ENCODE data around the gene TP53RK. TPM values are rescaled to one million over a fixed set of nuclear protein-coding genes. Genes with fewer than 3 reads are reported as not detected.

TP53RK gene
- total RNA-seq, 5 donors from 2014 or later (not counting 1 experiment from before 2014, with no cell fraction given) = 5.8 to 23.2 (median 21.9) TPM

DNA sequence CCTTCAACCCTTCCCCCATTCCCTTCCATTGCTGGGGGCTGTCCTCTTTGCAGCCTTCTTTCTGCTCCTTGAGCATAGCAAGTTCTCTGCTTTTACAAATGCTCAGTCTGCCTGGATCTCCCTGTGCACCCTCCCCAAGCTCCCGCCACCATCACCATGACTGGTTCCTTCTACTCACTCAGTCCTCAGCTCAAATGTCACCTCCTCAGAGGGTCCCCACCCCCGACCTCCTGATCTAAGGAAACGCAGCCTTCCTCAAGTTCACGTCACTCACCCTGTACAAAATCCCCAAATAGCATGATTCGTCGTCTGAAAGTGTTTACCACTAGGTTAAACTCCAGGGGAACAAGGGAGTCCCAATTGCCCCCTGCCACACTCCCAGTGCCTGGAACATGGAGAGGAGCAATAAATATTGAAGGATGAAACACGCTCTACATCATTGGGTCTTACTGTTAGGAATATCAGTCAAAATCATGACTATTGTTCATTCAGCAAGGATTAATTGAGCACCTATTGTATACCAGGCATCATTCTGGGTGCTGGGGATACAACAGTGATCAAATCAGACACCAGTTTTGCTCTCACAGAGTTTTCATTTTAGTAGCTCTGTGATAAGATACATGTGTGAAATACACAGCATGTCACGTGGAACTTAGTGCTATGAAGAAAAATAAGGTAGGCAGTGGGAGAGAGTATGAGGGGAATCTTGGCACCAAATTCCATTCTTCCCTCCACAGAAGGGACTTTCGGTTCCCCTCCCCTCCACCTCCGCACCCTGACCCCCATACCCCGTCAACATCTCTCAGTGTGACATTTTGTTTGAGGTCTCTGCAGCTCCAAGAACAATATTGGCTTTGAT is 15.6 kb downstream of the TP53RK start:
- Histone ChIP-seq H3K27ac (ENCODE audit: low read length) (no peak overlapping the region), H3K9me3 (no peaks in the 10 kb centered on the region), H3K4me3 (ENCODE audit: control insufficient read depth in 1 of 2, extremely low read depth in 1 of 2, low read length in 1 of 2) (no peak overlapping the region), H3K4me1 (ENCODE audit: control insufficient read depth in 1 of 2, extremely low read depth in 1 of 2, insufficient read depth in 2 of 2, low read length in 2 of 2) (no peaks in the 10 kb centered on the region), H3K36me3 (ENCODE audit: control insufficient read depth in 2 of 2, extremely low read depth in 1 of 2, insufficient read depth in 1 of 2, low read length in 1 of 2) (no peaks in the 10 kb centered on the region), H3K27me3 (replicated peaks in 1 of 2; ENCODE audit: control insufficient read depth in 2 of 2, extremely low read depth in 1 of 2, insufficient read depth in 2 of 2, low read length in 1 of 2) (no peaks in the 10 kb centered on the region)
- ChIA-PET CTCF (no interaction called here), POLR2A (no interaction called here)
- Mint-ChIP-seq H3K27me3 (no peaks in the 10 kb centered on the region), H3K4me1 (no peaks in the 10 kb centered on the region), H3K27ac (no peak overlapping the region), H3K36me3 (peaks cover 16% of the 10 kb centered on the region), H3K4me3 (no peak overlapping the region), H3K9me3 (peaks cover 3 to 12% (median 6%) of the 10 kb centered on the region in 3 donors)
- WGBS (ENCODE audit: insufficient coverage) = 65% methylated on average over 4 of the region's 11 CpGs
- no peak for ATAC-seq (replicated peaks in 1 of 4)
- DNase-seq = no peak

GRCh38 chr20:46672543-46673148 is 16.6 kb downstream of the TP53RK start:
- Mint-ChIP-seq H3K27me3 (no peaks in the 10 kb centered on the region), H3K4me1 (no peaks in the 10 kb centered on the region), H3K36me3 (peaks cover 22% of the 10 kb centered on the region), H3K9me3 (peaks cover 3 to 12% (median 6%) of the 10 kb centered on the region in 3 donors), H3K4me3 (no peak overlapping the region), H3K27ac (no peak overlapping the region)
- ATAC-seq (replicated peaks in 1 of 4) = no peak
- 100% methylated on average over 3 of the region's 5 CpGs for WGBS (ENCODE audit: insufficient coverage)
- no peaks in the 10 kb centered on the region for H3K4me1 ChIP-seq (ENCODE audit: control insufficient read depth in 1 of 2, extremely low read depth in 1 of 2, insufficient read depth in 2 of 2, low read length in 2 of 2)
- H3K4me3 ChIP-seq (ENCODE audit: control insufficient read depth in 1 of 2, extremely low read depth in 1 of 2, low read length in 1 of 2) = no peak overlapping the region
- H3K27ac ChIP-seq (ENCODE audit: low read length) = no peak overlapping the region
- no peaks in the 10 kb centered on the region for H3K27me3 ChIP-seq (replicated peaks in 1 of 2; ENCODE audit: control insufficient read depth in 2 of 2, extremely low read depth in 1 of 2, insufficient read depth in 2 of 2, low read length in 1 of 2)
- no peak for DNase-seq
- no peaks in the 10 kb centered on the region for H3K9me3 ChIP-seq
- H3K36me3 ChIP-seq (ENCODE audit: control insufficient read depth in 2 of 2, extremely low read depth in 1 of 2, insufficient read depth in 1 of 2, low read length in 1 of 2) = no peaks in the 10 kb centered on the region
- CTCF ChIA-PET = no interaction called here
- POLR2A ChIA-PET = no interaction called here

DNA sequence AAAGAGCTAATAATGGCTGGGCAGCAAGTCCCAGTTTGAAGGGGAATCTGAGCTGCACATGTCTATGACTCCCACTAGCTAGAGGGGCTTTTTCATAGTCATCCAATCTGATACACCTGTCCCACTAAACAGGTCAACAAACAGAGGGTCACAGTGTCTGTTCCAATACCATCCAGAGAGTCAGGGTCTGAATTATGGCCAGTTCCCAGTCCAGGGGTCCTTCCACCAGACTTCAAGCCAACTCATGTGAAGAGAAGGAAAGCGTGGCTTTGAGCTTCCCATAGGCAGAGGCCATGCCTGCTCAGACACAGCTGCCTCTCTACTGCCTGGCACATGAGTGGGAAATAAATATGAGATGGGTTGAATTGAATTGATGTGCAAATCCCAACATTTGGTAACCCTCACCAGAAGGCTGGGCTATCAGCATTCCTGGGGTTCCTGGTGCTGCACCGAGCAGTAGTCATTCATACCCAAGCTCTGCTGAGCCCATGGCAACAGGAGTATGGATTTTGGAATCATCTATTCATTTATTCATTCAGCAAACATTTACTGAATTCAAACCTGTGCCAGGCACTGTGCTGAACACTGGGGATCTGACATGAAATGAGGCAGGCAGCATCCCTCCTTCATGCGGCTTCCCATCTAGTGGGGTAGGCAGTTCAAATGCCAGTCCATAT is 17.2 kb downstream of the TP53RK start:
- Histone ChIP-seq H3K27ac (ENCODE audit: low read length) (no peak overlapping the region), H3K27me3 (replicated peaks in 1 of 2; ENCODE audit: control insufficient read depth in 2 of 2, extremely low read depth in 1 of 2, insufficient read depth in 2 of 2, low read length in 1 of 2) (no peaks in the 10 kb centered on the region), H3K4me1 (ENCODE audit: control insufficient read depth in 1 of 2, extremely low read depth in 1 of 2, insufficient read depth in 2 of 2, low read length in 2 of 2) (no peaks in the 10 kb centered on the region), H3K4me3 (ENCODE audit: control insufficient read depth in 1 of 2, extremely low read depth in 1 of 2, low read length in 1 of 2) (no peak overlapping the region), H3K36me3 (ENCODE audit: control insufficient read depth in 2 of 2, extremely low read depth in 1 of 2, insufficient read depth in 1 of 2, low read length in 1 of 2) (no peaks in the 10 kb centered on the region), H3K9me3 (no peaks in the 10 kb centered on the region)
- H3K36me3 Mint-ChIP-seq = peaks cover 22% of the 10 kb centered on the region
- H3K4me1 Mint-ChIP-seq = no peaks in the 10 kb centered on the region
- H3K27ac Mint-ChIP-seq = no peak overlapping the region
- DNase-seq = no peak
- POLR2A ChIA-PET = no interaction called here
- no peaks in the 10 kb centered on the region for H3K27me3 Mint-ChIP-seq
- H3K9me3 Mint-ChIP-seq = peaks cover 3 to 12% (median 6%) of the 10 kb centered on the region in 3 donors
- CTCF ChIA-PET = no interaction called here
- H3K4me3 Mint-ChIP-seq = no peak overlapping the region
- ATAC-seq (replicated peaks in 1 of 4) = no peak
- 100% methylated on average over 1 of the region's 3 CpGs for WGBS (ENCODE audit: insufficient coverage)

- H3K27ac ChIP-seq (ENCODE audit: low read length) = no peak overlapping the region
- POLR2A ChIA-PET = no interaction called here
- H3K9me3 ChIP-seq = no peaks in the 10 kb centered on the region
- WGBS (ENCODE audit: insufficient coverage) = 91% methylated on average over 2 of the region's 3 CpGs
- CTCF ChIA-PET = no interaction called here
- no peaks in the 10 kb centered on the region for H3K36me3 ChIP-seq (ENCODE audit: control insufficient read depth in 2 of 2, extremely low read depth in 1 of 2, insufficient read depth in 1 of 2, low read length in 1 of 2)
- H3K4me3 Mint-ChIP-seq = no peak overlapping the region
- no peaks in the 10 kb centered on the region for H3K4me1 Mint-ChIP-seq
- H3K4me1 ChIP-seq (ENCODE audit: control insufficient read depth in 1 of 2, extremely low read depth in 1 of 2, insufficient read depth in 2 of 2, low read length in 2 of 2) = no peaks in the 10 kb centered on the region
- H3K27ac Mint-ChIP-seq = no peak overlapping the region
- DNase-seq (no peak), ATAC-seq (replicated peaks in 1 of 4) (no peak)
- no peaks in the 10 kb centered on the region for H3K27me3 Mint-ChIP-seq
- peaks cover 25% of the 10 kb centered on the region for H3K36me3 Mint-ChIP-seq
- no peaks in the 10 kb centered on the region for H3K27me3 ChIP-seq (replicated peaks in 1 of 2; ENCODE audit: control insufficient read depth in 2 of 2, extremely low read depth in 1 of 2, insufficient read depth in 2 of 2, low read length in 1 of 2)
- peaks cover 3 to 12% (median 6%) of the 10 kb centered on the region in 3 donors for H3K9me3 Mint-ChIP-seq
- H3K4me3 ChIP-seq (ENCODE audit: control insufficient read depth in 1 of 2, extremely low read depth in 1 of 2, low read length in 1 of 2) = peak overlapping the region in 1 of 2 donors; percentile 3
These were observed 18.4 kb downstream of the TP53RK start for GRCh38 chr20:46670585-46671584.

- Mint-ChIP-seq H3K9me3 (peaks cover 3 to 12% (median 6%) of the 10 kb centered on the region in 3 donors), H3K4me1 (no peaks in the 10 kb centered on the region), H3K36me3 (peaks cover 28% of the 10 kb centered on the region), H3K27me3 (no peaks in the 10 kb centered on the region), H3K27ac (no peak overlapping the region), H3K4me3 (no peak overlapping the region)
- H3K9me3 ChIP-seq = no peaks in the 10 kb centered on the region
- ChIA-PET CTCF (no interaction called here), POLR2A (no interaction called here)
- H3K27me3 ChIP-seq (replicated peaks in 1 of 2; ENCODE audit: control insufficient read depth in 2 of 2, extremely low read depth in 1 of 2, insufficient read depth in 2 of 2, low read length in 1 of 2) = no peaks in the 10 kb centered on the region
- no peak for ATAC-seq (replicated peaks in 1 of 4)
- no peak overlapping the region for H3K4me3 ChIP-seq (ENCODE audit: control insufficient read depth in 1 of 2, extremely low read depth in 1 of 2, low read length in 1 of 2)
- no peaks in the 10 kb centered on the region for H3K36me3 ChIP-seq (ENCODE audit: control insufficient read depth in 2 of 2, extremely low read depth in 1 of 2, insufficient read depth in 1 of 2, low read length in 1 of 2)
- DNase-seq = no peak
- WGBS (ENCODE audit: insufficient coverage) = no CpG with 5 or more reads among the region's 2 CpGs
- H3K27ac ChIP-seq (ENCODE audit: low read length) = no peak overlapping the region
- H3K4me1 ChIP-seq (ENCODE audit: control insufficient read depth in 1 of 2, extremely low read depth in 1 of 2, insufficient read depth in 2 of 2, low read length in 2 of 2) = no peaks in the 10 kb centered on the region
These were observed 19.0 kb downstream of the TP53RK start for GRCh38 chr20:46670228-46670584.

Measured in T-cell (primary cell).